ENCODE results near the gene DTNA. TPM values are rescaled to one million over a fixed set of nuclear protein-coding genes. Genes with fewer than 3 reads are reported as not detected.

The DTNA gene
- total RNA-seq, 1 experiment from 2014 or later: 9.6 TPM

DNA sequence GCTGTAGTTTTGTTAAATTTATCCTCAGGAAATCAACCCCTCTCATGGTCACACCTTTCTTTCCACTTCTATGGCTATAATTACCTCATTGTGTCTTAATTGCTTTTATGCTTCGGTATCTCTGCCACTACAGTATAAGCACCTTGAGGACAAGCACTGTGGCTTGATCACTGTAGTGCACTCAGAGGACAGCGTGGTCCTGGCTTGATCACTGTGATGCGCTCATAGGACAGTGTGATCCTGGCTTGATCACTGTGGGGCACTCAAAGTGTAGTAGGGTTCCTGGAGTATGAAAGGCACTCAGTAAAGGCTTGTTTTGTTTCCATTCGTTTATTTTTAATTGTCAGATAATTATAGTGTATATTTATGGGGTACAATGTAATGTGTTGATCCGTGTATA, 44.2 kb downstream of the DTNA start:
- TF ChIP-seq EZH2 (IDR thresholded peaks at IDR 0.05): no peak
- TF ChIP-seq EZH2phosphoT487 (IDR thresholded peaks at IDR 0.05; ENCODE audit: borderline replicate concordance): no peak
- TF ChIP-seq, protein P1, sequence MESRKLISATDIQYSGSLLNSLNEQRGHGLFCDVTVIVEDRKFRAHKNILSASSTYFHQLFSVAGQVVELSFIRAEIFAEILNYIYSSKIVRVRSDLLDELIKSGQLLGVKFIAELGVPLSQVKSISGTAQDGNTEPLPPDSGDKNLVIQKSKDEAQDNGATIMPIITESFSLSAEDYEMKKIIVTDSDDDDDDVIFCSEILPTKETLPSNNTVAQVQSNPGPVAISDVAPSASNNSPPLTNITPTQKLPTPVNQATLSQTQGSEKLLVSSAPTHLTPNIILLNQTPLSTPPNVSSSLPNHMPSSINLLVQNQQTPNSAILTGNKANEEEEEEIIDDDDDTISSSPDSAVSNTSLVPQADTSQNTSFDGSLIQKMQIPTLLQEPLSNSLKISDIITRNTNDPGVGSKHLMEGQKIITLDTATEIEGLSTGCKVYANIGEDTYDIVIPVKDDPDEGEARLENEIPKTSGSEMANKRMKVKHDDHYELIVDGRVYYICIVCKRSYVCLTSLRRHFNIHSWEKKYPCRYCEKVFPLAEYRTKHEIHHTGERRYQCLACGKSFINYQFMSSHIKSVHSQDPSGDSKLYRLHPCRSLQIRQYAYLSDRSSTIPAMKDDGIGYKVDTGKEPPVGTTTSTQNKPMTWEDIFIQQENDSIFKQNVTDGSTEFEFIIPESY (IDR thresholded peaks at IDR 0.05; ENCODE audit: extremely low read depth, insufficient replicate concordance, low read length): no peak
- TF ChIP-seq ZFX (IDR thresholded peaks at IDR 0.05): no peak
- TF ChIP-seq YY1 (IDR thresholded peaks at IDR 0.05; ENCODE audit: extremely low read depth, insufficient replicate concordance, low read depth, low read length): no peak
- TF ChIP-seq REST (IDR thresholded peaks at IDR 0.05; ENCODE audit: low read depth): no peak
- no peak for TF ChIP-seq POLR2A (IDR thresholded peaks at IDR 0.05; ENCODE audit: borderline replicate concordance, extremely low read depth, insufficient read depth, insufficient read length)
- TF ChIP-seq EGR1 (IDR thresholded peaks at IDR 0.05; ENCODE audit: low read depth): no peak
- TF ChIP-seq POLR2AphosphoS5 (IDR thresholded peaks at IDR 0.05; ENCODE audit: low read depth, low read length): no peak
- TF ChIP-seq FOSL1 (IDR thresholded peaks at IDR 0.05; ENCODE audit: low read depth): no peak
- TF ChIP-seq, protein P2, sequence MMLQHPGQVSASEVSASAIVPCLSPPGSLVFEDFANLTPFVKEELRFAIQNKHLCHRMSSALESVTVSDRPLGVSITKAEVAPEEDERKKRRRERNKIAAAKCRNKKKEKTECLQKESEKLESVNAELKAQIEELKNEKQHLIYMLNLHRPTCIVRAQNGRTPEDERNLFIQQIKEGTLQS (IDR thresholded peaks at IDR 0.05): no peak
- no peak for TF ChIP-seq CTCF (IDR thresholded peaks at IDR 0.05 in 2 of 3, conservative IDR thresholded peaks at IDR 0.05 in 1 of 3; ENCODE audit: borderline replicate concordance in 1 of 3, insufficient read depth in 1 of 3, low read depth in 2 of 3, low read length in 2 of 3)
- TF ChIP-seq MAX (IDR thresholded peaks at IDR 0.05): no peak
- TF ChIP-seq CEBPB (IDR thresholded peaks at IDR 0.05; ENCODE audit: low read depth): no peak
- no peak for TF ChIP-seq SP1 (IDR thresholded peaks at IDR 0.05; ENCODE audit: low read depth)
- TF ChIP-seq SIN3A (IDR thresholded peaks at IDR 0.05; ENCODE audit: low read depth): no peak
- ChIA-PET CTCF (no interaction called here), POLR2A (no interaction called here), RAD21 (ENCODE audit: low non-redundant PET in 1 of 2, low total read pairs in 2 of 2, uncharacterized antibody in 2 of 2, unreplicated experiment in 2 of 2) (no interaction called here)
- no peaks in the 10 kb centered on the region for H3K79me2 ChIP-seq (ENCODE audit: insufficient read depth, low read length)
- no peak overlapping the region for H2AFZ ChIP-seq (ENCODE audit: low read depth, low read length, poor library complexity, severe bottlenecking)
- ATAC-seq (no peak), DNase-seq (ENCODE audit: low read depth, low spot score) (no peak)
- H3K4me2 ChIP-seq (ENCODE audit: low read length): no peak overlapping the region
- H3K9me2 ChIP-seq (ENCODE audit: insufficient read depth): no peaks in the 10 kb centered on the region
- no peaks in the 10 kb centered on the region; the same call in 1 of the 2 replicates for H3K27me3 ChIP-seq (ENCODE audit: insufficient read depth, low read length)
- H3K9me3 ChIP-seq (ENCODE audit: control insufficient read depth in 1 of 2, insufficient read depth in 1 of 2, low read depth in 1 of 2, low read length in 2 of 2): no peaks in the 10 kb centered on the region
- H3K27ac ChIP-seq (ENCODE audit: low read depth, low read length): no peak overlapping the region
- intact Hi-C loops (cut with micrococcal nuclease): no loop called here
- no peak overlapping the region for H3K4me3 ChIP-seq (replicated peaks in 1 of 2; ENCODE audit: low read depth in 1 of 2, low read length in 2 of 2)
- H3K9ac ChIP-seq (ENCODE audit: low read length): no peak overlapping the region
- no peaks in the 10 kb centered on the region for H4K20me1 ChIP-seq (ENCODE audit: insufficient read depth)
- no peaks in the 10 kb centered on the region for H3K36me3 ChIP-seq (ENCODE audit: control insufficient read depth in 1 of 2, insufficient read depth in 2 of 2, low read length in 2 of 2)
- no TSS peak for BruUV-seq (replicated peaks)
- no peaks in the 10 kb centered on the region for H3K4me1 ChIP-seq (ENCODE audit: control insufficient read depth in 1 of 2, insufficient read depth in 2 of 2, low read length in 2 of 2)

All from HCT116 (cell line).